M059J (cell line): ENCODE results near the gene PRKCE. TPM values are rescaled to one million over a fixed set of nuclear protein-coding genes. Genes with fewer than 3 reads are reported as not detected.

Experiments
- DNase-seq: peaks from one replicate; pipeline ENCODE4 v3.0.0-alpha.2; 2012; ENCODE audit warnings: low read depth
- total RNA-seq: library from RNA; depleted of rRNA; stranded (reverse); fragments of >200 nt; shearing (Covaris generic); gene quantifications from 2 replicates; pipeline ENCODE4 v1.2.3, GENCODE V29; 2014

PRKCE gene
- total RNA-seq, 1 experiment from 2014 or later, result 5.9 TPM

- DNase-seq, result no peak
Observed at GRCh38 chr2:46114996-46115395, 463.5 kb downstream of the PRKCE start.

DNA sequence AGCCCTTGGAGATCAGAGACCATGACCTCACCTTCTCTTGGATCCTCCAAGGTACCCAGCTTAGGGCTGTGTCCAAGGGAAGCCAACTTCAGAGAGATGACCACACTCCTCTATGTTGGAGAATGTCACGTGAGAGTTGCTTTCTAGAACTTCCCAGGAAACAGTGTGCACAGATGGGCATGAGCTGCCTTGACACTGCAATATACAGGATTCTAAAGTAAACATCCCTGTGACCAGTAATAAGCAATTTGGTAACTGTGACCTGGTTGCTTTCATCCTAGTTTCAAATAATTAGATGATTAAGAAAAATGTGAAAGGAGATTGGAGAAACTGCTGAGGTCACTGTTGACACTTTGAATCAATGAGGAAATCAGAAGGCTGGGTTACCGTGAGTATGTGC, 464.7 kb downstream of the PRKCE start:
- DNase-seq, result peak; percentile 15

DNA sequence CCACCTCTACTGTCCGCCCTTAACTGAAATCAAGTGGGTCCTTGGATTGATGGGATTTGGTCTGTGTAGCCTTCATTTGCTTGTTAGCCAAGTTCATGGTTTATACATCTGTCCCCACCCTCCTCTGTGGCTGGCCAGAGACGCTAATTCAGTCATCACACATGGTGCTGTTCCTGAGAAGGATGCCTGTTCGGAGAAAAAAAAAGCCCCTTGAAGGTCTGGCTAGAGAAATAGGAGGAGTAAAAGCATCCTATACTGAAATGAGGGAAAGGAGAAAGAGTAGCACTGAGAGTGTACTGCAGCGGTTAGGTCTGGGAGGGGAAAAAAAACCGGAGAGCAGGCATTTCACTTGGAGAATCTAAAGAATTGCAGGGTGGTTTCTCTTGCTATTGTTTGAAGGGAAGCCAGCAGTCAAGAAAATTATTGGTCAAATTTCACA, 465.1 kb downstream of the PRKCE start:
- no peak for DNase-seq

DNA sequence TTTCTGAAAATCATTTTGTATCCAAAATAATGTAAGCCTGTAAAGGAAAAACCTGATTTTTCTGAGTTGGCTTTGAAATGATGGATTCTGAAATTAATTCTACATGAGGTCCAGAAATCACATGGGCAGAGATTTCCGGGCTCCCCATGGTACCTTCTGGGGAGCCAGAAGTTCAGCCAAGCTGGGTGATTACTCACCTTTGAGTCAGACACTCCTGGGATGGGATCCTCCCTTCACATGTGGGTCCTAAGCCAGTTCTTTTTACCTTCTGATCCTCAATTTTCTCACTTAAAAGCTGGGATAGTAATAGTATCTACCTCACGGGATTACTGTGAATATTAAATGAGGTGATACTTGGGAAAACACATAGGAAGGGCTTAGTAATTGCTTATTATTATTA, 465.9 kb downstream of the PRKCE start:
- DNase-seq, result peak; percentile 77

- peak; percentile 23 for DNase-seq
Observed at GRCh38 chr2:46117994-46118393, 466.5 kb downstream of the PRKCE start.

DNA sequence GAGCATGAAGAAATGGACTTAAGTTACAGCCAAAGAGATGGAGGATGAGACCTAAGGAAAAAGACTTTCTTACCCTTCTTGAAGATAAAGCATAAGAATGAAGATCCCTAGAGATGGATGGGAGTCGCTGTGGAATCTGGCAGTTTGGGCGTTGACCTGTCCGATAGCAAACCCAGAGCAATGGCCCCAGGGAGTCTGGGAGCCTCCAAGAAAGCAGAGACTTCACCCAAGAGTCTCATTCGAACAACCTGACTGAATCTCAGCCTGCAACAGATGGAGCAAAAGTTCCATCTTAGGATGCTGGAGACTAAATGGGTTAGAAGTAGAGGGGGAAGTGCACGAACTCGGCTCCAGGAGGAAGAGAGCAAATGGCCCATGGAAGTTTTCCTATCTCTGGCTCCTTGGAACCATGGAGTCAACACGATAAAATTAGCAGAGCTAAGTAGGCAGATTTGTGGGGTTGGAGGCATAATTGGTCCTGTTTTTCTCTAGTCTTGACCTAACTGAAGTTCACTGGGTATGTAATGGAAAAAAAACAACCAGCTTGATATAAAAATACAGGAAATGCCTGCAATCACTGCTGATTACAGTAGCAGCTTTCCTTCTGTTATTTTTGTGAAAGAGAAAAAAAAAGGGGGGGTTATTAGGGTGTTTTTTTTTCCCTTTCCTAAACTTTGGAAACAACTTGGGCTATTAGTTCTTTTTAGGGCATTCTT, 467.3 kb downstream of the PRKCE start:
- peak; percentile 38 for DNase-seq

GRCh38 chr2:46119453-46119852, 468.0 kb downstream of the PRKCE start:
- DNase-seq, result no peak

GRCh38 chr2:46120792-46121555, 469.5 kb downstream of the PRKCE start:
- no peak for DNase-seq

DNA sequence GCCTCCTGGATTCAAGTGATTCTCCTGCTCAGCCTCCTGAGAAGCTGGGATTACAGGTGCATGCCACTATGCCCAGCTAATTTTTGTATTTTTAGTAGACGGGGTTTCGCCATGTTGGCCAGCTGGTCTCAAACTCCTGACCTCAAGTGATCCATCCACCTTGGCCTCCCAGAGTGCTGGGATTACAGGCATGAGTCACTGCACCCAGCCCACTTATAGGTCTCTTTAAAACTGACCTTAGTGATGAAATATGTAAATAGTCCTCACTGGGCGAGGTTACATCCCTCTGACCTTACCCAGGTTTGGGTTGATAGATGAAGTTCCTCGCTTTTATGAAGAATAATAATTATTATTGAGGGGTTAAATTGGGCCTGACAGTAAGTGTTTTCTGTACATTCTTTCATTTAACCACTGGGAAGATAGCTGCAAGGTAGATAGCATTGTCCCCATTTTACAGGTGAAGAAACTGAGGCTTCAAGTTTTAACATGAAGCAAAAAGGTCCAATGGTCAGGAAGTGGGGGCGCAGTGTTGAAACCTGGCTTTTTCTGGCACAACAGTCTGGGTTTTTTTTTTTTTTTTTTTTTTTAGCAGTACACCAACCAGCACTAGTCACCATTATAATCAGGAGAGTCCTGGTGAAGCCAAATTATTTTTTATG, 471.0 kb downstream of the PRKCE start:
- DNase-seq, result peak; percentile 63

GRCh38 chr2:46123013-46123412, 471.5 kb downstream of the PRKCE start:
- no peak for DNase-seq

- no peak for DNase-seq
Observed at GRCh38 chr2:46125798-46126197, 474.3 kb downstream of the PRKCE start.

- no peak for DNase-seq
Observed at GRCh38 chr2:46126571-46126970, 475.1 kb downstream of the PRKCE start.

DNA sequence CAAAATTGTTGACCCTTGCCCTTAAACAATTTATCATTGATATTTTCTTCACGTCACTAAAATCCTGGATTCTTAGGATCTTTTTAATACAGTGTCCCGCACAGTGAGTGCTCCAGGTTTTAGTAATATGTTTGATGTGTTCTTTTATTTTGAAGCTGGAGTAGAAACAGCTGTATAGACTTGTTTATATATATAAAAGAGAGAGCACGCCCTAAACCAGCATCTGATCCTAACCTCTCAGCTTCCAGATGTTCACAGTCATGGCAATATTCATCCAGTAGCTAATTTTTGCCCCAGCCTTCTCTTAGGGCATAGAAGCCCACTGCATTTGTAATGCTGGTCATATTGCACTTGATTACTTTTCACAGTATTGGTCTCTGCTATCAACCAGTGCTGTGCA, 475.7 kb downstream of the PRKCE start:
- DNase-seq, result no peak

- DNase-seq, result no peak
Observed at GRCh38 chr2:46130511-46130910, 479.0 kb downstream of the PRKCE start.

GRCh38 chr2:46132996-46133395, 481.5 kb downstream of the PRKCE start:
- no peak for DNase-seq

- peak; percentile 27 for DNase-seq
Observed at GRCh38 chr2:46134531-46135227, 483.2 kb downstream of the PRKCE start.

DNA sequence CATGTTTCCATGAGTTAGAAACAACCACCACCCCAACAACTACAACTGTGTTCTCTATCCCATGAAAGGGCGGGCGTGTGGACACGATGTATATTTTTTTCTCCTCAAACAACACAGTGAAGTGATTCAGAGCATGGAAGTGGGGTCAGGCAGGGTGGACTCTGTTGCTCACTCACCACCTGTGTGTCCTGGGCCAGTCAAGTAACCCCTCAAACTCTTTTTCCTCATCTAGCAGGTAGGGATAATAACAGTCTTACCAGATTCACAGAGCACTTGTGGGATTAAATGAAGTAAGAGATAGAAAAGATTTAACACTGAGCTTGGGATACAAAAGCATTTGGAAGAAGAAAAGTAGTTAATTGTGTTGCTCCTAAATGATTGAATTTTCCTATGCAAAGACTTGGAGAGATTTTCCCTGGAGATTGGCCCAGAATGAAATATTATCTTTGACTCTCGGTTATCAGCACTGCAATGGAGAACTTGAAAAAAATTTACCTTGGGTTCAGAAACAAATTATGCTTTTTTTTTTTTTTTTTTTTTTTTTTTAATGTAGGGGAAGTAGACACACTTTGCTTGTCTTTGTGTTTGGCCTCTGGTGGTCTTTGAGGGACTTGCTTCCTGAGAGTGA, 483.9 kb downstream of the PRKCE start:
- DNase-seq, result no peak

- DNase-seq, result peak; percentile 50
Observed at GRCh38 chr2:46135958-46136357, 484.5 kb downstream of the PRKCE start.

GRCh38 chr2:46136481-46136880, 485.0 kb downstream of the PRKCE start:
- DNase-seq, result no peak

- DNase-seq, result no peak
Observed at GRCh38 chr2:46136953-46137352, 485.5 kb downstream of the PRKCE start.

DNA sequence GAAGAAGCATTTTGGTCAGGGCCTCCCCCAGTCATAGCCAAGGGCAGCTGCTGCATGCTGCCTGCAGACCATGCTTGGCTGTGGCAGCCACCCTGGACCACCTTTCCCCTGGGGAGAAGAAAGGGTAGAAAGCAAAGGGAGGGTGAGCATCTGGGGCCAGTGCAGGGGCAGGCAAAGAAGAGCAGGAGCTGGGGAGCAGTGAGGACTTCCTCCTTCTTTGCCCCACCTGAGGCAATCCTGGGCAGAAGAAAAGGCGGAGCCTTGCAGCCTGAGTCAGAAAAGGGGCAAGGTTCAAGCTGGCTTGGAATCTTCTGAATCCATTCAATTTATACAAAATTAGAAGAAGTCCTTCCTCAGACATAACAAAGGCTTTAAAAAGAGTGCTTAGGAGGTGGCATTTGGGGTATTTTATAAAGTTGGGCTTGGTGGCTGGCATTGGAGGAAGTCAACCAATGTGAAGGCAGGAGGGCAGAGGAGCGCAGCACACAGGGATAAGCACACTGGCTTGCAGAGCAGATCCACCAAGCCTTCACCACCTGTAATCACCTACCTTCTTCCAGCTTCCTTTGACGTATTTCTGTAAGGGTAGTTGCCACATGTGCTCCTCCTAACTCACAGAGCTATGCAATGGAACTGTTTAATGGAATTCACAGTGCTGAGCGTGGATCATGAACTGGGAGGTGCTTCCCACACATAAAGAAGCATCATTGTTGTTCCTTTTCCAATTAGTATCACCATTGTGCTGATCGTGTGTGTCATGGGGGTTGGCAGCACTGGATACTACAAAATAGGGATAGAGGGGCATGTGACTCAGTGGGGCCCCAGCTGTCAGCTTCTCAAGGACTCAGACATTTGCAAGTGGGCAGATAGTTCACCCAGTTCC, 491.3 kb downstream of the PRKCE start:
- peak; percentile 40 for DNase-seq
